ENCODE measurements around the gene KLK13. TPM values are rescaled to one million over a fixed set of nuclear protein-coding genes. Genes with fewer than 3 reads are reported as not detected.

KLK13 gene
- total and polyA plus RNA-seq, 9 donors: 0.33 to 1.2 (median 0.69) TPM; not detected in 4

DNA sequence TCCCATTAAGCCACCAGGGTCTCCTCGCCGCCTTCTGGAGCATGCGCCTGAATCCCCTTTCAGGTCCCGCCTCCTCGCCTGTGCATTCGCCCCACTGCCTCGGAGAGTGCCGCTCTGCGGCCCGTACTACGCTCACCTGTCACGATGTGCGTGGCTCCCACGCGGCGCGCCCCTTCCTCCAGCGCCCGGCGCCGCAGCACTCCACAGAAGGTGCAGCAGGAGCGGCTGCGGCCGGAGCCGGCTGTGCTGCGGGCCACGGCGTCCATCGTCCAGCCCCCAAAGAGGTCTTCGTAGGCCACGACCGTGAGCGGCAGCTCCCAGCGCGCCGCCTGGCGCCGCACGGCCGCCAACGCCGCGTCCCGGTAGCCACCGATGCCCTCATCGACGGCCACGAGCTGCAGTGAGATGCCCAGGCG is 39.0 kb upstream of the KLK13 start:
- TF ChIP-seq POLR2A (IDR thresholded peaks at IDR 0.05) (no peak), EP300 (IDR thresholded peaks at IDR 0.05) (no peak)
- TF ChIP-seq, protein P1, sequence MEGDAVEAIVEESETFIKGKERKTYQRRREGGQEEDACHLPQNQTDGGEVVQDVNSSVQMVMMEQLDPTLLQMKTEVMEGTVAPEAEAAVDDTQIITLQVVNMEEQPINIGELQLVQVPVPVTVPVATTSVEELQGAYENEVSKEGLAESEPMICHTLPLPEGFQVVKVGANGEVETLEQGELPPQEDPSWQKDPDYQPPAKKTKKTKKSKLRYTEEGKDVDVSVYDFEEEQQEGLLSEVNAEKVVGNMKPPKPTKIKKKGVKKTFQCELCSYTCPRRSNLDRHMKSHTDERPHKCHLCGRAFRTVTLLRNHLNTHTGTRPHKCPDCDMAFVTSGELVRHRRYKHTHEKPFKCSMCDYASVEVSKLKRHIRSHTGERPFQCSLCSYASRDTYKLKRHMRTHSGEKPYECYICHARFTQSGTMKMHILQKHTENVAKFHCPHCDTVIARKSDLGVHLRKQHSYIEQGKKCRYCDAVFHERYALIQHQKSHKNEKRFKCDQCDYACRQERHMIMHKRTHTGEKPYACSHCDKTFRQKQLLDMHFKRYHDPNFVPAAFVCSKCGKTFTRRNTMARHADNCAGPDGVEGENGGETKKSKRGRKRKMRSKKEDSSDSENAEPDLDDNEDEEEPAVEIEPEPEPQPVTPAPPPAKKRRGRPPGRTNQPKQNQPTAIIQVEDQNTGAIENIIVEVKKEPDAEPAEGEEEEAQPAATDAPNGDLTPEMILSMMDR (IDR thresholded peaks at IDR 0.05): no peak
- intact Hi-C loops (cut with DNase I): loop anchor here in 1 of 4 donors (10.0 kb wide), 1 partner anchor 61 kb away; no protein-coding TSS in a partner anchor
- Histone ChIP-seq H3K27me3 (no peaks in the 10 kb centered on the region), H3K9me3 (no peaks in the 10 kb centered on the region), H3K27ac (no peak overlapping the region), H3K36me3 (no peaks in the 10 kb centered on the region), H3K4me3 (no peak overlapping the region), H3K4me1 (ENCODE audit: insufficient read depth) (peaks cover 16% of the 10 kb centered on the region)
- peak in 1 of 5 donors; percentile 44 for DNase-seq
- WGBS, 3 donors: 76 to 85% (median 82%) methylated on average over 48 to 49 of the region's 49 CpGs

DNA sequence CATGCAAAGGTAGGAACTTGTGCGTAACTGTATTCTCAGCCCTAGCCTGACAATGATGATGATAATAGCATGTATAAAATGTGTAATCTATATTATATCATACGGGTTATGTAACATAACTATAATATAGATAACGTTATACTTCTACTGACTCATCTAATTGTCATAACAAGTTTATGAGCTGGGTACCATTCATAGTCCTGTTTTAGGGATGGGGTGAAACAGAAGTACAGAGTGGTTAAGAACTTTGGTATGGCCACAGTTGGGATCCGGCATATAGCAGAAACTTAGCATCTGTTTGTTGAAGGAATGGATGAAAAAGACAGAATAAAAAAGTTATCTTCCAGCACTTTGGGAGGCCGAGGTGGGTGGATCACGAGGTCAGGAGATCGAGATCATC is 38.1 kb upstream of the KLK13 start:
- Histone ChIP-seq H3K9me3 (no peaks in the 10 kb centered on the region), H3K27ac (no peak overlapping the region), H3K27me3 (no peaks in the 10 kb centered on the region), H3K36me3 (no peaks in the 10 kb centered on the region), H3K4me3 (no peak overlapping the region), H3K4me1 (ENCODE audit: insufficient read depth) (peaks cover 15% of the 10 kb centered on the region)
- 77 to 84% (median 84%) methylated on average over 7 of the region's 7 CpGs for WGBS, 3 donors
- no peak for TF ChIP-seq EP300 (IDR thresholded peaks at IDR 0.05)
- TF ChIP-seq, protein P1 (IDR thresholded peaks at IDR 0.05): no peak
- no peak for TF ChIP-seq POLR2A (IDR thresholded peaks at IDR 0.05)
- DNase-seq: no peak
- intact Hi-C loops (cut with DNase I): loop anchor here in 1 of 4 donors (10.0 kb wide), 1 partner anchor 62 kb away; no protein-coding TSS in a partner anchor

DNA sequence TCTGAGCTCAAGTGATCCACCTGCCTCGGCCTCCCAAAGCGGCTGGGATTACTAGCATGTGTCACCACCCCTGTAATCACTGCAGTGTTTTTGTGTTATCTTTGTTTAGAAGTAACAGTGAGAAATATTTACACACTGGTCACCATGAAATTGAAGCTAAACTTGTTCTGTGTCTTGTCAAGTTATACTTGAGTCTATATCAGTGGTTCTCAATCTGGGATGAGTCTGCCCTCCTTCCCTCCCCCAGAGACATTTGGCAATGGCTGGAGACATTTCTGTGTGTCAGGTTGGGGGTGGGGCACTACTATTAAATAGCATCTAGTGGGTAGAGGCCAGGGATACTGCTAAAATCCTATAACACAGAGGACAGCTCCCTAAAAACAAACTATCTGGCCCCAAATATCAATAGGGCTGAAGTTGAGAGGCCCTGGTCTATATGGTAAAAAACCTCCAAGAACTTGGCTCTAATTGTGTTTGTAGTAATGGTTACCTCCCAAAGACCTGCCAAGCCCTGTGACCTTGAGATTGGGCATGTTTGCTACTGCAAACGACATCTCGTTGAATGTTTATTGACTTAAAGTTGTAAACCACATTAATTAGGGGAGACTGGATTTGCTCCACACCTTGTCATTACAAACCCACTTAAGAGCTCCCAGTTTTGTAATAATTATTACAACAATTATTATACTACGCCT is 36.4 kb upstream of the KLK13 start:
- TF ChIP-seq, protein P1 (IDR thresholded peaks at IDR 0.05): no peak
- H3K4me1 ChIP-seq (ENCODE audit: insufficient read depth): peaks cover 13% of the 10 kb centered on the region
- no peaks in the 10 kb centered on the region for H3K36me3 ChIP-seq
- H3K27me3 ChIP-seq: no peaks in the 10 kb centered on the region
- no peak overlapping the region for H3K27ac ChIP-seq
- no peak for DNase-seq
- no peaks in the 10 kb centered on the region for H3K9me3 ChIP-seq
- intact Hi-C loops (cut with DNase I): loop anchor here in 1 of 4 donors (10.0 kb wide), 1 partner anchor 63 kb away; no protein-coding TSS in a partner anchor
- H3K4me3 ChIP-seq: no peak overlapping the region
- WGBS, 3 donors: 23 to 41% (median 30%) methylated on average over 5 of the region's 5 CpGs

DNA sequence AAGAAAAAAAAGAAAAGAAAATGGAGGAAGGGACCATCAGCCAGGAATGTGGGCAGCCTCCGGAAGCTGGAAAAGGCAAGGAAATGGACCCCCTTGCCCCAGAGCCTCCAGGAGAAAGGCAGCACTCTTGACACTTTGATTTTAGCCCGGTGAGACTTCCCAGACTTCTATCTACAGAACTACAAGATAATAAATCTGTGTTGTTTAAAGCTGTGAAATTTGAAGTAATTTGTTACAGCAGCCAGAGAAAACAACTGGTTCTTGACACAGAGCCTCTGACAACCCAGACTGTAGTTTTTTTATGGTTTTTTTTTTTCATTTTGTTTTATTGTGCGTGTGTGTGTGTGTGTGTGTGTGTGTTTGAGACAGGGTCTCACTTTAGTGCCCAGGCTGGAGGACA is 35.7 kb upstream of the KLK13 start:
- no peak overlapping the region for H3K4me3 ChIP-seq
- DNase-seq: no peak
- H3K27me3 ChIP-seq: no peaks in the 10 kb centered on the region
- H3K27ac ChIP-seq: no peak overlapping the region
- H3K4me1 ChIP-seq (ENCODE audit: insufficient read depth): peaks cover 13% of the 10 kb centered on the region
- intact Hi-C loops (cut with DNase I): loop anchor here in 1 of 4 donors (10.0 kb wide), 1 partner anchor 64 kb away; no protein-coding TSS in a partner anchor
- WGBS, 3 donors: 36 to 45% (median 36%) methylated on average over 3 of the region's 3 CpGs
- no peak for TF ChIP-seq EP300 (IDR thresholded peaks at IDR 0.05)
- TF ChIP-seq, protein P1 (IDR thresholded peaks at IDR 0.05): no peak
- TF ChIP-seq POLR2A (IDR thresholded peaks at IDR 0.05): no peak
- H3K36me3 ChIP-seq: no peaks in the 10 kb centered on the region
- H3K9me3 ChIP-seq: no peaks in the 10 kb centered on the region
